Activated CD4-positive, alpha-beta T cell treated with anti-CD3 and anti-CD28 coated beads, Interleukin-2, amount 10 ng/mL, durations not matched to agents 24 days and 14 days (primary cell): Measurements from ENCODE around the gene BACH2. TPM values are rescaled to one million over a fixed set of nuclear protein-coding genes. Genes with fewer than 3 reads are reported as not detected.
"Not testable (repeated sequence)": the region's sequence is repeated elsewhere in the genome, so short reads cannot be mapped to it uniquely, and the experiment has no call there.

Experiments used
- DNase-seq: peaks from one replicate; pipeline ENCODE4 v3.0.0; 2022
- H3K27ac Mint-ChIP-seq: one replicate; pipeline ENCODE4 v1.8.0; 2022; ENCODE audit warnings: mild to moderate bottlenecking, mixed read lengths
- H3K27me3 Mint-ChIP-seq: one replicate; pipeline ENCODE4 v1.8.0; 2022; ENCODE audit warnings: mixed read lengths
- H3K36me3 Mint-ChIP-seq: one replicate; pipeline ENCODE4 v1.8.0; 2022; ENCODE audit warnings: low read depth, mild to moderate bottlenecking, mixed read lengths
- H3K4me1 Mint-ChIP-seq: one replicate; pipeline ENCODE4 v1.8.0; 2021; ENCODE audit warnings: mixed read lengths
- H3K4me3 Mint-ChIP-seq: one replicate; pipeline ENCODE4 v1.8.0; 2022; ENCODE audit warnings: mild to moderate bottlenecking, moderate library complexity, mixed read lengths
- H3K9me3 Mint-ChIP-seq: one replicate; pipeline ENCODE4 v1.8.0; 2021; ENCODE audit warnings: mixed read lengths
- intact Hi-C: fragments of 100-400 bp; cut with micrococcal nuclease; formaldehyde crosslinking; loops from one replicate; pipeline ENCODE4 v1.15.1; 2023
- total RNA-seq: library from RNA; stranded (reverse); gene quantifications from 2 replicates; pipeline ENCODE4 v1.2.3, GENCODE V29; 2022

BACH2 gene
- total RNA-seq, 1 donor from 2014 or later = 69.2 TPM

- H3K9me3 Mint-ChIP-seq = no peaks in the 10 kb centered on the region
- peaks cover 51% of the 10 kb centered on the region for H3K4me1 Mint-ChIP-seq
- no peaks in the 10 kb centered on the region for H3K27me3 Mint-ChIP-seq
- H3K27ac Mint-ChIP-seq = peak overlapping the region; percentile 75
- intact Hi-C loops = no loop called here
- DNase-seq = no peak
- peaks cover 33% of the 10 kb centered on the region for H3K36me3 Mint-ChIP-seq
- H3K4me3 Mint-ChIP-seq = peak overlapping the region; percentile 34
These were observed 169.8 kb downstream of the BACH2 start for GRCh38 chr6:90126839-90127238.

GRCh38 chr6:90126181-90126580 is 170.5 kb downstream of the BACH2 start:
- Mint-ChIP-seq H3K4me1 (peaks cover 51% of the 10 kb centered on the region), H3K27me3 (no peaks in the 10 kb centered on the region), H3K27ac (peak overlapping the region; percentile 56), H3K4me3 (peak overlapping the region; percentile 37), H3K9me3 (no peaks in the 10 kb centered on the region), H3K36me3 (peaks cover 32% of the 10 kb centered on the region)
- intact Hi-C loops = no loop called here
- DNase-seq = no peak

- Mint-ChIP-seq H3K36me3 (peaks cover 29% of the 10 kb centered on the region), H3K4me3 (no peak overlapping the region), H3K27ac (no peak overlapping the region), H3K27me3 (no peaks in the 10 kb centered on the region), H3K9me3 (no peaks in the 10 kb centered on the region), H3K4me1 (peaks cover 48% of the 10 kb centered on the region)
- DNase-seq = no peak
- intact Hi-C loops = loop anchor here (5.0 kb wide), 1 partner anchor 32 kb away; no protein-coding TSS in a partner anchor
These were observed 171.7 kb downstream of the BACH2 start for GRCh38 chr6:90124874-90125510.

- Mint-ChIP-seq H3K27me3 (no peaks in the 10 kb centered on the region), H3K4me3 (no peak overlapping the region), H3K36me3 (peaks cover 29% of the 10 kb centered on the region), H3K9me3 (no peaks in the 10 kb centered on the region), H3K27ac (peak overlapping the region; percentile 57), H3K4me1 (peaks cover 48% of the 10 kb centered on the region)
- intact Hi-C loops = loop anchor here (5.0 kb wide), 1 partner anchor 33 kb away; no protein-coding TSS in a partner anchor
- DNase-seq = no peak
These were observed 172.8 kb downstream of the BACH2 start for GRCh38 chr6:90123831-90124230.

- H3K9me3 Mint-ChIP-seq = peaks cover 5% of the 10 kb centered on the region
- DNase-seq = no peak
These were observed 174.7 kb downstream of the BACH2 start for GRCh38 chr6:90121982-90122381.

GRCh38 chr6:90120327-90120726 is 176.3 kb downstream of the BACH2 start:
- H3K27ac Mint-ChIP-seq = no peak overlapping the region
- intact Hi-C loops = loop anchor here (5.0 kb wide), 1 partner anchor 37 kb away; no protein-coding TSS in a partner anchor
- H3K4me3 Mint-ChIP-seq = no peak overlapping the region
- H3K4me1 Mint-ChIP-seq = peaks cover 31% of the 10 kb centered on the region
- DNase-seq = no peak
- peaks cover 18% of the 10 kb centered on the region for H3K9me3 Mint-ChIP-seq
- peaks cover 39% of the 10 kb centered on the region for H3K36me3 Mint-ChIP-seq
- no peaks in the 10 kb centered on the region for H3K27me3 Mint-ChIP-seq

More at GRCh38 chr6:90121982-90122381, 174.7 kb downstream of the BACH2 start:
- Mint-ChIP-seq H3K36me3 (peaks cover 30% of the 10 kb centered on the region), H3K27ac (peak overlapping the region; percentile 79), H3K4me1 (peaks cover 41% of the 10 kb centered on the region), H3K27me3 (no peaks in the 10 kb centered on the region), H3K4me3 (peak overlapping the region; percentile 40)
- intact Hi-C loops = loop anchor here (1.0 to 5.0 kb wide), 3 partner anchors 11 to 35 kb away; no protein-coding TSS in a partner anchor

- Mint-ChIP-seq H3K9me3 (peaks cover 21% of the 10 kb centered on the region), H3K27ac (no peak overlapping the region), H3K4me3 (no peak overlapping the region), H3K27me3 (no peaks in the 10 kb centered on the region), H3K4me1 (peaks cover 29% of the 10 kb centered on the region), H3K36me3 (peaks cover 44% of the 10 kb centered on the region)
- DNase-seq = no peak
- intact Hi-C loops = loop anchor here (5.0 kb wide), 1 partner anchor 38 kb away; no protein-coding TSS in a partner anchor
These were observed 177.0 kb downstream of the BACH2 start for GRCh38 chr6:90119618-90120017.

GRCh38 chr6:90118581-90118980 is 178.1 kb downstream of the BACH2 start:
- no peak overlapping the region for H3K4me3 Mint-ChIP-seq
- no peak for DNase-seq
- no peaks in the 10 kb centered on the region for H3K27me3 Mint-ChIP-seq
- H3K9me3 Mint-ChIP-seq = peaks cover 21% of the 10 kb centered on the region
- intact Hi-C loops = no loop called here
- H3K36me3 Mint-ChIP-seq = peaks cover 53% of the 10 kb centered on the region
- no peak overlapping the region for H3K27ac Mint-ChIP-seq
- H3K4me1 Mint-ChIP-seq = peaks cover 21% of the 10 kb centered on the region

GRCh38 chr6:90118069-90118468 is 178.6 kb downstream of the BACH2 start:
- Mint-ChIP-seq H3K27ac (no peak overlapping the region), H3K27me3 (no peaks in the 10 kb centered on the region), H3K9me3 (peaks cover 25% of the 10 kb centered on the region), H3K4me1 (peaks cover 22% of the 10 kb centered on the region), H3K4me3 (no peak overlapping the region), H3K36me3 (peaks cover 57% of the 10 kb centered on the region)
- intact Hi-C loops = no loop called here
- no peak for DNase-seq

- H3K4me1 Mint-ChIP-seq = peaks cover 26% of the 10 kb centered on the region
- intact Hi-C loops, DNase-seq, H3K27ac Mint-ChIP-seq, H3K27me3 Mint-ChIP-seq, H3K4me3 Mint-ChIP-seq: not testable (repeated sequence)
- H3K36me3 Mint-ChIP-seq = peaks cover 65% of the 10 kb centered on the region
- peaks cover 30% of the 10 kb centered on the region for H3K9me3 Mint-ChIP-seq
These were observed 180.5 kb downstream of the BACH2 start for GRCh38 chr6:90116126-90116525.

GRCh38 chr6:90113389-90113788 is 183.3 kb downstream of the BACH2 start:
- H3K27ac Mint-ChIP-seq = no peak overlapping the region
- H3K9me3 Mint-ChIP-seq = peaks cover 35% of the 10 kb centered on the region
- no peak for DNase-seq
- no peaks in the 10 kb centered on the region for H3K27me3 Mint-ChIP-seq
- peaks cover 47% of the 10 kb centered on the region for H3K4me1 Mint-ChIP-seq
- H3K4me3 Mint-ChIP-seq = no peak overlapping the region
- peaks cover 65% of the 10 kb centered on the region for H3K36me3 Mint-ChIP-seq
- intact Hi-C loops = no loop called here

- Mint-ChIP-seq H3K27me3 (no peaks in the 10 kb centered on the region), H3K36me3 (peaks cover 51% of the 10 kb centered on the region), H3K4me3 (peak overlapping the region; percentile 36), H3K9me3 (peaks cover 26% of the 10 kb centered on the region), H3K4me1 (peaks cover 57% of the 10 kb centered on the region), H3K27ac (peak overlapping the region; percentile 63)
- intact Hi-C loops = loop anchor here (1.0 to 2.0 kb wide), 2 partner anchors 11 to 163 kb away; no protein-coding TSS in a partner anchor
- DNase-seq = no peak
These were observed 185.3 kb downstream of the BACH2 start for GRCh38 chr6:90111387-90111786.

- H3K27ac Mint-ChIP-seq = peak overlapping the region; percentile 63
- H3K4me3 Mint-ChIP-seq = peak overlapping the region; percentile 36
- peaks cover 22% of the 10 kb centered on the region for H3K9me3 Mint-ChIP-seq
- H3K36me3 Mint-ChIP-seq = peaks cover 47% of the 10 kb centered on the region
- H3K4me1 Mint-ChIP-seq = peaks cover 58% of the 10 kb centered on the region
- no peaks in the 10 kb centered on the region for H3K27me3 Mint-ChIP-seq
- DNase-seq = peak; percentile 90
- intact Hi-C loops = loop anchor here (1.0 to 2.0 kb wide), 2 partner anchors 11 to 164 kb away; no protein-coding TSS in a partner anchor
These were observed 185.7 kb downstream of the BACH2 start for GRCh38 chr6:90110971-90111370.

GRCh38 chr6:90109141-90109540 is 187.5 kb downstream of the BACH2 start:
- Mint-ChIP-seq H3K36me3 (peaks cover 32% of the 10 kb centered on the region), H3K27me3 (no peaks in the 10 kb centered on the region), H3K4me3 (peak overlapping the region; percentile 76), H3K27ac (peak overlapping the region; percentile 85), H3K4me1 (peaks cover 71% of the 10 kb centered on the region), H3K9me3 (peaks cover 14% of the 10 kb centered on the region)
- DNase-seq = peak; percentile 69
- intact Hi-C loops = loop anchor here (2.0 to 5.0 kb wide), 3 partner anchors 123 to 368 kb away; no protein-coding TSS in a partner anchor
